ENCODE results near the gene TOM1L1.

TOM1L1 gene

GRCh38 chr17:54901230-54901822 lies 674 bp downstream of the TOM1L1 start:
- no peaks in the 10 kb centered on the region for H3F3A ChIP-seq (ENCODE audit: insufficient read depth)
- H3K27ac ChIP-seq (ENCODE audit: low read depth, low read length) = no peak overlapping the region
- no peaks in the 10 kb centered on the region for H3K9me2 ChIP-seq (replicated peaks; ENCODE audit: insufficient read depth, low read length)
- H3K36me3 ChIP-seq (ENCODE audit: low read length) = no peaks in the 10 kb centered on the region
- H3K4me3 ChIP-seq (ENCODE audit: insufficient read depth, low read length, poor library complexity, severe bottlenecking) = no peak overlapping the region
- H3K27me3 ChIP-seq (ENCODE audit: low read length) = no peaks in the 10 kb centered on the region
- no peaks in the 10 kb centered on the region for H3K79me2 ChIP-seq (ENCODE audit: insufficient read depth, low read length)
- no peak for TF ChIP-seq EZH2phosphoT487 (conservative IDR thresholded peaks at IDR 0.05; ENCODE audit: low read length)
- TF ChIP-seq, protein P1, sequence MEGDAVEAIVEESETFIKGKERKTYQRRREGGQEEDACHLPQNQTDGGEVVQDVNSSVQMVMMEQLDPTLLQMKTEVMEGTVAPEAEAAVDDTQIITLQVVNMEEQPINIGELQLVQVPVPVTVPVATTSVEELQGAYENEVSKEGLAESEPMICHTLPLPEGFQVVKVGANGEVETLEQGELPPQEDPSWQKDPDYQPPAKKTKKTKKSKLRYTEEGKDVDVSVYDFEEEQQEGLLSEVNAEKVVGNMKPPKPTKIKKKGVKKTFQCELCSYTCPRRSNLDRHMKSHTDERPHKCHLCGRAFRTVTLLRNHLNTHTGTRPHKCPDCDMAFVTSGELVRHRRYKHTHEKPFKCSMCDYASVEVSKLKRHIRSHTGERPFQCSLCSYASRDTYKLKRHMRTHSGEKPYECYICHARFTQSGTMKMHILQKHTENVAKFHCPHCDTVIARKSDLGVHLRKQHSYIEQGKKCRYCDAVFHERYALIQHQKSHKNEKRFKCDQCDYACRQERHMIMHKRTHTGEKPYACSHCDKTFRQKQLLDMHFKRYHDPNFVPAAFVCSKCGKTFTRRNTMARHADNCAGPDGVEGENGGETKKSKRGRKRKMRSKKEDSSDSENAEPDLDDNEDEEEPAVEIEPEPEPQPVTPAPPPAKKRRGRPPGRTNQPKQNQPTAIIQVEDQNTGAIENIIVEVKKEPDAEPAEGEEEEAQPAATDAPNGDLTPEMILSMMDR (IDR thresholded peaks at IDR 0.05; ENCODE audit: insufficient read depth, low read length, poor library complexity, severe bottlenecking) = no peak
- no peaks in the 10 kb centered on the region for H4K20me1 ChIP-seq (ENCODE audit: low read depth, low read length)
- no peak overlapping the region for H3K9ac ChIP-seq (ENCODE audit: low read length)
- H2AFZ ChIP-seq (ENCODE audit: low read depth, low read length, severe bottlenecking) = no peak overlapping the region
- H3K4me2 ChIP-seq (ENCODE audit: low read depth, low read length, poor library complexity, severe bottlenecking) = no peak overlapping the region
- H3K9me3 ChIP-seq (ENCODE audit: insufficient read depth, low read length) = no peaks in the 10 kb centered on the region

GRCh38 chr17:54902017-54902416 lies 1.4 kb downstream of the TOM1L1 start:
- H3K4me2 ChIP-seq (ENCODE audit: low read depth, low read length, poor library complexity, severe bottlenecking) = no peak overlapping the region
- H3K36me3 ChIP-seq (ENCODE audit: low read length) = no peaks in the 10 kb centered on the region
- H4K20me1 ChIP-seq (ENCODE audit: low read depth, low read length) = no peaks in the 10 kb centered on the region
- no peak overlapping the region for H3K27ac ChIP-seq (ENCODE audit: low read depth, low read length)
- TF ChIP-seq, protein P1 (IDR thresholded peaks at IDR 0.05; ENCODE audit: insufficient read depth, low read length, poor library complexity, severe bottlenecking) = no peak
- TF ChIP-seq EZH2phosphoT487 (conservative IDR thresholded peaks at IDR 0.05; ENCODE audit: low read length) = no peak
- no peak overlapping the region for H3K9ac ChIP-seq (ENCODE audit: low read length)
- H3F3A ChIP-seq (ENCODE audit: insufficient read depth) = no peaks in the 10 kb centered on the region
- no peaks in the 10 kb centered on the region for H3K9me2 ChIP-seq (replicated peaks; ENCODE audit: insufficient read depth, low read length)
- H2AFZ ChIP-seq (ENCODE audit: low read depth, low read length, severe bottlenecking) = no peak overlapping the region
- H3K9me3 ChIP-seq (ENCODE audit: insufficient read depth, low read length) = no peaks in the 10 kb centered on the region
- H3K27me3 ChIP-seq (ENCODE audit: low read length) = no peaks in the 10 kb centered on the region
- H3K4me3 ChIP-seq (ENCODE audit: insufficient read depth, low read length, poor library complexity, severe bottlenecking) = no peak overlapping the region
- no peaks in the 10 kb centered on the region for H3K79me2 ChIP-seq (ENCODE audit: insufficient read depth, low read length)

- no peak overlapping the region for H3K4me2 ChIP-seq (ENCODE audit: low read depth, low read length, poor library complexity, severe bottlenecking)
- no peak overlapping the region for H3K27ac ChIP-seq (ENCODE audit: low read depth, low read length)
- H3K9me3 ChIP-seq (ENCODE audit: insufficient read depth, low read length) = no peaks in the 10 kb centered on the region
These were observed 2.0 kb downstream of the TOM1L1 start for GRCh38 chr17:54902611-54903010.

More at GRCh38 chr17:54902611-54903010, 2.0 kb downstream of the TOM1L1 start:
- Histone ChIP-seq H3K36me3 (ENCODE audit: low read length) (no peaks in the 10 kb centered on the region), H3K9me2 (replicated peaks; ENCODE audit: insufficient read depth, low read length) (no peaks in the 10 kb centered on the region), H3F3A (ENCODE audit: insufficient read depth) (no peaks in the 10 kb centered on the region), H3K79me2 (ENCODE audit: insufficient read depth, low read length) (no peaks in the 10 kb centered on the region), H3K9ac (ENCODE audit: low read length) (no peak overlapping the region), H3K4me3 (ENCODE audit: insufficient read depth, low read length, poor library complexity, severe bottlenecking) (no peak overlapping the region), H2AFZ (ENCODE audit: low read depth, low read length, severe bottlenecking) (no peak overlapping the region), H4K20me1 (ENCODE audit: low read depth, low read length) (no peaks in the 10 kb centered on the region), H3K27me3 (ENCODE audit: low read length) (no peaks in the 10 kb centered on the region)
- no peak for TF ChIP-seq EZH2phosphoT487 (conservative IDR thresholded peaks at IDR 0.05; ENCODE audit: low read length)
- TF ChIP-seq, protein P1 (IDR thresholded peaks at IDR 0.05; ENCODE audit: insufficient read depth, low read length, poor library complexity, severe bottlenecking) = no peak
